Nephron progenitor cell (in vitro differentiated cells): ENCODE data around the gene BEGAIN.
A peak's percentile ranks its signal among the peaks of the same experiment; 100 is the strongest.

Source experiments
- DNase-seq: peaks from one replicate; pipeline ENCODE4 v3.0.0; 2021
- H3K27ac Mint-ChIP-seq: 2 replicates; pipeline ENCODE4 v1.8.0; 2021; ENCODE audit warnings: mild to moderate bottlenecking, moderate library complexity, mixed read lengths
- H3K27me3 Mint-ChIP-seq: 2 replicates; pipeline ENCODE4 v1.8.0; 2021; ENCODE audit warnings: mild to moderate bottlenecking, low read depth, mixed read lengths; ENCODE audit not compliant: poor library complexity
- H3K36me3 Mint-ChIP-seq: 2 replicates; pipeline ENCODE4 v1.8.0; 2021; ENCODE audit warnings: low read depth, mixed read lengths
- H3K4me1 Mint-ChIP-seq: 2 replicates; pipeline ENCODE4 v1.8.0; 2021; ENCODE audit warnings: mixed read lengths
- H3K4me3 Mint-ChIP-seq: 2 replicates; pipeline ENCODE4 v1.8.0; 2021; ENCODE audit warnings: mild to moderate bottlenecking, moderate library complexity, mixed read lengths
- H3K9me3 Mint-ChIP-seq: 2 replicates; pipeline ENCODE4 v1.8.0; 2021; ENCODE audit warnings: mild to moderate bottlenecking, moderate library complexity, mixed read lengths
- TF ChIP-seq, protein P1 (sequence below): fragments of 200-600 bp; sonication (generic); IDR thresholded peaks from 2 replicates; pipeline ENCODE4 v1.5.0; 2021; ENCODE audit warnings: antibody characterized with exemption

Gene BEGAIN

GRCh38 chr14:100589071-100589759, 2.0 kb upstream of the BEGAIN start:
- TF ChIP-seq, protein P1, sequence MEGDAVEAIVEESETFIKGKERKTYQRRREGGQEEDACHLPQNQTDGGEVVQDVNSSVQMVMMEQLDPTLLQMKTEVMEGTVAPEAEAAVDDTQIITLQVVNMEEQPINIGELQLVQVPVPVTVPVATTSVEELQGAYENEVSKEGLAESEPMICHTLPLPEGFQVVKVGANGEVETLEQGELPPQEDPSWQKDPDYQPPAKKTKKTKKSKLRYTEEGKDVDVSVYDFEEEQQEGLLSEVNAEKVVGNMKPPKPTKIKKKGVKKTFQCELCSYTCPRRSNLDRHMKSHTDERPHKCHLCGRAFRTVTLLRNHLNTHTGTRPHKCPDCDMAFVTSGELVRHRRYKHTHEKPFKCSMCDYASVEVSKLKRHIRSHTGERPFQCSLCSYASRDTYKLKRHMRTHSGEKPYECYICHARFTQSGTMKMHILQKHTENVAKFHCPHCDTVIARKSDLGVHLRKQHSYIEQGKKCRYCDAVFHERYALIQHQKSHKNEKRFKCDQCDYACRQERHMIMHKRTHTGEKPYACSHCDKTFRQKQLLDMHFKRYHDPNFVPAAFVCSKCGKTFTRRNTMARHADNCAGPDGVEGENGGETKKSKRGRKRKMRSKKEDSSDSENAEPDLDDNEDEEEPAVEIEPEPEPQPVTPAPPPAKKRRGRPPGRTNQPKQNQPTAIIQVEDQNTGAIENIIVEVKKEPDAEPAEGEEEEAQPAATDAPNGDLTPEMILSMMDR, result no peak
- Mint-ChIP-seq H3K9me3 (no peaks in the 10 kb centered on the region), H3K4me3 (peak overlapping the region; percentile 43), H3K4me1 (peaks cover 18% of the 10 kb centered on the region), H3K27ac (no peak overlapping the region), H3K36me3 (no peaks in the 10 kb centered on the region), H3K27me3 (peaks cover 56% of the 10 kb centered on the region)
- peak; percentile 13 for DNase-seq

DNA sequence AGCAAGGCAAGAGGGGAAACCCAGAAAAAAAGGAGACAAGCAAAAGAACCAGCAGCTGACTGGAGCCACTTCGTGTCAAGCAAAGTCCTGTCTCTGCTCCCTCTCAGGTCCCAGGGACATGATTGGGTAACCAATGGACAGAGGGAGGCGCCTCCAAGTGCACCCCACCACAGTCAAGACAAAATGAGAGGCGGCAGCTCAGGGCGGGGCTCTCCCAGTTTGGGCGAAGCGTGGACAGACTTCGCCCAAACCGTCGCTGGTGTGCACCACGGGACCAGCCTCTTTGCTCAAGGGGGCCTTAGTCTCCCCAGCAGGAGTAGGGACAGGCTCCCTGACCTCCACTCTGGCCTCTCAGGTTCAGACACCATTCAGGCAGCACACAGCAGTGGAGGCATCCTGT, 1.5 kb upstream of the BEGAIN start:
- H3K27ac Mint-ChIP-seq, result no peak overlapping the region
- H3K4me1 Mint-ChIP-seq, result peaks cover 18% of the 10 kb centered on the region
- no peaks in the 10 kb centered on the region for H3K36me3 Mint-ChIP-seq
- TF ChIP-seq, protein P1, result no peak
- no peaks in the 10 kb centered on the region for H3K9me3 Mint-ChIP-seq
- peak; percentile 3 for DNase-seq
- H3K27me3 Mint-ChIP-seq, result peaks cover 56% of the 10 kb centered on the region
- H3K4me3 Mint-ChIP-seq, result peak overlapping the region; percentile 57

- H3K4me3 Mint-ChIP-seq, result peak overlapping the region; percentile 79
- H3K4me1 Mint-ChIP-seq, result peaks cover 18% of the 10 kb centered on the region
- no peak for DNase-seq
- no peaks in the 10 kb centered on the region for H3K9me3 Mint-ChIP-seq
- no peaks in the 10 kb centered on the region for H3K36me3 Mint-ChIP-seq
- peaks cover 59% of the 10 kb centered on the region for H3K27me3 Mint-ChIP-seq
- no peak overlapping the region for H3K27ac Mint-ChIP-seq
- TF ChIP-seq, protein P1, result no peak
Observed at GRCh38 chr14:100587763-100588411, 670 bp upstream of the BEGAIN start.

- H3K4me1 Mint-ChIP-seq, result peaks cover 11% of the 10 kb centered on the region
- no peak overlapping the region for H3K27ac Mint-ChIP-seq
- no peak for DNase-seq
- H3K4me3 Mint-ChIP-seq, result peak overlapping the region; percentile 71
- no peaks in the 10 kb centered on the region for H3K36me3 Mint-ChIP-seq
- H3K27me3 Mint-ChIP-seq, result peaks cover 57% of the 10 kb centered on the region
- no peaks in the 10 kb centered on the region for H3K9me3 Mint-ChIP-seq
- TF ChIP-seq, protein P1, result no peak
Observed at GRCh38 chr14:100586403-100587085, 673 bp downstream of the BEGAIN start.

GRCh38 chr14:100586153-100586402, 1.1 kb downstream of the BEGAIN start:
- H3K36me3 Mint-ChIP-seq, result no peaks in the 10 kb centered on the region
- TF ChIP-seq, protein P1, result no peak
- H3K27ac Mint-ChIP-seq, result no peak overlapping the region
- peak overlapping the region; percentile 71 for H3K4me3 Mint-ChIP-seq
- peaks cover 9% of the 10 kb centered on the region for H3K4me1 Mint-ChIP-seq
- peaks cover 57% of the 10 kb centered on the region for H3K27me3 Mint-ChIP-seq
- no peaks in the 10 kb centered on the region for H3K9me3 Mint-ChIP-seq
- DNase-seq, result no peak
